GM12878 (cell line): ENCODE measurements around the gene CDYL2. TPM values are rescaled to one million over a fixed set of nuclear protein-coding genes. Genes with fewer than 3 reads are reported as not detected.

ENCODE experiments used
- ATAC-seq: fragments of 200-7000 bp; cut with Tn5 transposase; 3 replicates; pipeline ENCODE4 v1.9.1; 2020; ENCODE audit warnings: mild to moderate bottlenecking, moderate library complexity
- BruUV-seq: library from RNA; stranded (reverse); fragments of 400-500 nt; replicated peaks from 2 replicates; lab custom pipeline; 2021; lab: Mats Ljungman, UMichigan
- CTCF ChIA-PET: fragments of 300-600 bp; sonication (Branson Sonifier 250); formaldehyde crosslinking; extraction: SDS; loops from one replicate; lab custom pipeline; 2021; ENCODE audit warnings: inconsistent platforms; lab: Yijun Ruan, JAX
- POLR2A ChIA-PET: fragments of 350-600 bp; formaldehyde crosslinking; extraction: SDS; loops from one replicate; lab custom pipeline; 2021; ENCODE audit warnings: inconsistent platforms; lab: Charles Lee
- RAD21 ChIA-PET: fragments of 300-600 bp; sonication (Branson Sonifier 250); formaldehyde crosslinking; loops from one replicate; lab custom pipeline; 2023; ENCODE audit warnings: antibody characterized with exemption; ENCODE audit not compliant: unreplicated experiment; lab: Charles Lee
- SMC1A ChIA-PET: fragments of 300-600 bp; sonication (Branson Sonifier 250); formaldehyde crosslinking; loops from one replicate; lab custom pipeline; 2023; ENCODE audit not compliant: unreplicated experiment, uncharacterized antibody; lab: Charles Lee
- DNase-seq: peaks from one replicate; pipeline ENCODE4 v3.0.0-alpha.2; 2011; ENCODE audit warnings: low read depth, low spot score
- FAIRE-seq: peaks from 3 replicates; lab custom pipeline; 2011; peaks lifted over from hg19 to GRCh38; lab: Jason Lieb, UNC
- H2AFZ ChIP-seq: 2 replicates; pipeline ENCODE4 v1.6.0; 2011; ENCODE audit warnings: low read depth, low read length, control low read depth; ENCODE audit not compliant: control insufficient read depth
- H3K27ac ChIP-seq: 2 replicates; pipeline ENCODE4 v1.5.1; 2011; ENCODE audit warnings: control low read depth; ENCODE audit not compliant: control insufficient read depth, insufficient read depth
- H3K27me3 ChIP-seq, 2 experiments: replicated peaks in 1 of 2; 2 replicates each; pipeline versions ENCODE4 v1.6.0 to v1.6.1; 2011; ENCODE audit warnings: low read length in 1 of 2; ENCODE audit not compliant: control insufficient read depth in 2 of 2, insufficient read depth in 2 of 2
- H3K36me3 ChIP-seq, 2 experiments: 2 replicates each; pipeline ENCODE4 v1.5.1; 2011; ENCODE audit warnings: low read length in 1 of 2; ENCODE audit not compliant: control insufficient read depth in 2 of 2, insufficient read depth in 2 of 2
- H3K4me1 ChIP-seq: 2 replicates; pipeline ENCODE4 v1.6.1; 2011; ENCODE audit warnings: mild to moderate bottlenecking, low read length, moderate library complexity, mixed read lengths; ENCODE audit not compliant: control insufficient read depth, insufficient read depth
- H3K4me2 ChIP-seq: 2 replicates; pipeline ENCODE4 v1.6.0; 2011; ENCODE audit warnings: control low read depth; ENCODE audit not compliant: control insufficient read depth, insufficient read depth
- H3K4me3 ChIP-seq: fragments of 200-600 bp; sonication (generic); 2 replicates; pipeline ENCODE4 v1.5.1; 2016
- H3K79me2 ChIP-seq: 2 replicates; pipeline ENCODE4 v1.6.0; 2011; ENCODE audit warnings: low read length; ENCODE audit not compliant: control insufficient read depth, insufficient read depth
- H3K9ac ChIP-seq: 2 replicates; pipeline ENCODE4 v1.8.0; 2011; ENCODE audit warnings: low read length, control low read depth, mixed read lengths; ENCODE audit not compliant: control insufficient read depth, insufficient read depth
- H3K9me3 ChIP-seq: replicated peaks from 3 replicates; pipeline ENCODE4 v1.5.1; 2011; ENCODE audit warnings: mild to moderate bottlenecking, low read length; ENCODE audit not compliant: control insufficient read depth, insufficient read depth
- H4K20me1 ChIP-seq: 2 replicates; pipeline ENCODE4 v1.6.0; 2011; ENCODE audit not compliant: control insufficient read depth, insufficient read depth
- CHD2 ChIP-seq: IDR thresholded peaks from 2 replicates; pipeline ENCODE4 v1.6.1; 2011; ENCODE audit warnings: low read depth, low read length, improper control_type of control experiment, borderline replicate concordance
- CREM ChIP-seq: IDR thresholded peaks from 2 replicates; pipeline ENCODE4 v1.6.1; 2014; ENCODE audit warnings: antibody characterized with exemption, low read depth
- E4F1 ChIP-seq: fragments of 450-650 bp; IDR thresholded peaks from 2 replicates; pipeline ENCODE4 v1.6.1; 2018; ENCODE audit warnings: borderline replicate concordance, mild to moderate bottlenecking; ENCODE audit not compliant: partially characterized antibody
- GATAD2B ChIP-seq: fragments of 450-650 bp; conservative IDR thresholded peaks from 2 replicates; pipeline ENCODE4 v1.6.1; 2017; ENCODE audit warnings: low read depth, mild to moderate bottlenecking, moderate library complexity
- HSF1 ChIP-seq: fragments of 150-350 bp; IDR thresholded peaks from 2 replicates; pipeline ENCODE4 v1.6.1; 2014; ENCODE audit warnings: mild to moderate bottlenecking, low read depth, low read length
- JUND ChIP-seq: IDR thresholded peaks from 2 replicates; pipeline ENCODE4 v1.6.1; 2012; ENCODE audit warnings: low read depth, mild to moderate bottlenecking, low read length, improper control_type of control experiment, moderate library complexity
- MTA3 ChIP-seq: IDR thresholded peaks from 2 replicates; pipeline ENCODE4 v1.6.1; 2012; ENCODE audit warnings: low read length, inconsistent platforms, borderline replicate concordance
- MXI1 ChIP-seq: fragments of 150-350 bp; IDR thresholded peaks from 2 replicates; pipeline ENCODE4 v1.6.1; 2011; ENCODE audit warnings: low read depth, mild to moderate bottlenecking, inconsistent platforms, low read length, improper control_type of control experiment
- NR2C1 ChIP-seq: fragments of 450-650 bp; IDR thresholded peaks from 2 replicates; pipeline ENCODE4 v1.6.1; 2017; ENCODE audit warnings: antibody characterized with exemption, mild to moderate bottlenecking, moderate library complexity
- RUNX3 ChIP-seq: IDR thresholded peaks from 2 replicates; pipeline ENCODE4 v1.6.1; 2012; ENCODE audit warnings: low read length, inconsistent platforms
- SIN3A ChIP-seq: IDR thresholded peaks from 2 replicates; pipeline ENCODE4 v1.6.1; 2012; ENCODE audit warnings: low read depth, low read length, improper control_type of control experiment
- SPI1 ChIP-seq: IDR thresholded peaks from 2 replicates; pipeline ENCODE4 v1.6.1; 2011; ENCODE audit warnings: low read depth, mild to moderate bottlenecking, low read length, moderate library complexity, borderline replicate concordance; ENCODE audit not compliant: insufficient read depth
- TCF3 ChIP-seq: IDR thresholded peaks from 2 replicates; pipeline ENCODE4 v1.6.1; 2012; ENCODE audit warnings: low read depth, mild to moderate bottlenecking, low read length, borderline replicate concordance; ENCODE audit not compliant: insufficient read depth
- ZNF622 ChIP-seq: fragments of 450-650 bp; IDR thresholded peaks from 2 replicates; pipeline ENCODE4 v1.6.1; 2017; ENCODE audit warnings: mild to moderate bottlenecking, inconsistent platforms
- WGBS: methylation state at CpG from one replicate; pipeline ENCODE4 v1.1.6; 2016; ENCODE audit warnings: low lambda C conversion rate; ENCODE audit not compliant: insufficient replicate concordance, insufficient coverage; ENCODE audit errors: missing lambda C conversion rate; 5-methylcytosine and 5-hydroxymethylcytosine counted together
- in situ Hi-C: fragments of 300-500 bp; cut with MboI; formaldehyde crosslinking; loops from 9 replicates; pipeline ENCODE4 v1.14.3; 2018; ENCODE audit warnings: mixed read lengths
- intact Hi-C: fragments of 100-400 bp; cut with micrococcal nuclease; formaldehyde crosslinking; loops from one replicate; pipeline ENCODE4 v1.14.2; 2022; ENCODE audit not compliant: unreplicated experiment
- polyA plus RNA-seq, 11 experiments: library from polyadenylated mRNA; depleted of rRNA in 4 of 11; unstranded in 6 of 11; stranded (reverse) in 5 of 11; fragments of >200 nt; fragmentation: Nextera tagmentation in 4 of 11; fragmentation: Illumina TruSeq in 1 of 11; extraction: Ambion mirVana in 4 of 11; extraction: Trizol in 1 of 11; gene quantifications; 1 replicate in 1 of 11; 2 replicates in 10 of 11; pipeline versions ENCODE4 v1.2.1 to v1.2.3, GENCODE V29; 2011 to 2016; ENCODE audit warnings: inconsistent platforms in 2 of 11, missing spikeins in 2 of 11, low read depth in 1 of 11
- total RNA-seq, 4 experiments: library from RNA; depleted of rRNA in 3 of 4; stranded (reverse); fragments of >200 nt in 3 of 4; fragmentation: Illumina TruSeq in 1 of 4; extraction: Trizol in 1 of 4; gene quantifications; 2 replicates each; pipeline versions ENCODE4 v1.2.1 to v1.2.3, GENCODE V29; 2013 to 2021

Gene CDYL2
- total and polyA plus RNA-seq, 10 of the 15 experiments (the other 5 are each of a cell fraction or from before 2014, with no cell fraction given) = 0.27 to 22.9 (median 3.9) TPM

GRCh38 chr16:80831039-80831438, 26.6 kb upstream of the CDYL2 start:
- intact Hi-C loops (no loop called here), in situ Hi-C loops (loop anchor here (25.0 kb wide), 1 partner anchor 294 kb away; the partner anchor contains the start of gene DYNLRB2)
- Histone ChIP-seq H4K20me1 (no peaks in the 10 kb centered on the region), H3K36me3 (no peaks in the 10 kb centered on the region), H3K79me2 (no peaks in the 10 kb centered on the region), H3K4me1 (no peaks in the 10 kb centered on the region), H2AFZ (no peak overlapping the region), H3K9me3 (no peaks in the 10 kb centered on the region), H3K9ac (no peak overlapping the region), H3K27me3 (no peaks in the 10 kb centered on the region; a peak in 1 of 4 replicates), H3K4me2 (no peak overlapping the region), H3K27ac (no peak overlapping the region), H3K4me3 (no peak overlapping the region)
- WGBS = 63% methylated on average over 1 of the region's 1 CpG
- SMC1A ChIA-PET = interaction anchor here (1.0 to 1.4 kb wide), 2 partner anchors 11 to 162 kb away, joined by 3 to 4 read pairs; no protein-coding TSS in a partner anchor
- CTCF ChIA-PET = interaction anchor here (1.0 to 2.7 kb wide), 2 partner anchors 304 kb away, joined by 3 to 24 read pairs; no protein-coding TSS in a partner anchor
- no peak for FAIRE-seq
- POLR2A ChIA-PET = no interaction called here
- BruUV-seq = no TSS peak
- ATAC-seq = no peak
- RAD21 ChIA-PET = no interaction called here
- TF ChIP-seq RUNX3 = no peak
- no peak for TF ChIP-seq SIN3A
- TF ChIP-seq MXI1 = no peak
- TF ChIP-seq SPI1 = no peak
- TF ChIP-seq E4F1 = no peak
- no peak for TF ChIP-seq TCF3
- no peak for TF ChIP-seq CHD2
- TF ChIP-seq JUND = no peak
- no peak for TF ChIP-seq CREM
- no peak for TF ChIP-seq HSF1
- TF ChIP-seq MTA3 = no peak
- no peak for TF ChIP-seq NR2C1
- no peak for TF ChIP-seq ZNF622
- no peak for TF ChIP-seq GATAD2B
- DNase-seq = no peak
